Endothelial cell of umbilical vein (primary cell): Measurements from ENCODE around the gene SLC12A8. TPM values are rescaled to one million over a fixed set of nuclear protein-coding genes. Genes with fewer than 3 reads are reported as not detected.

Experiments used
- BruUV-seq: library from RNA; stranded (reverse); fragments of 400-500 nt; replicated peaks from 2 replicates; lab custom pipeline; 2021; lab: Mats Ljungman, UMichigan
- CTCF ChIA-PET: fragments of 300-600, 350-600 bp; sonication (Branson Sonifier 250); formaldehyde crosslinking; loops from one replicate; lab custom pipeline; 2021; ENCODE audit warnings: antibody characterized with exemption, inconsistent platforms; lab: Charles Lee
- POLR2A ChIA-PET: fragments of 300-600, 350-600 bp; sonication (Branson Sonifier 250); formaldehyde crosslinking; loops from one replicate; lab custom pipeline; 2021; ENCODE audit warnings: antibody characterized with exemption, inconsistent platforms; lab: Charles Lee
- DNase-seq: peaks from one replicate; pipeline ENCODE4 v3.0.0-alpha.2; 2011; ENCODE audit warnings: low read depth, low spot score
- FAIRE-seq: peaks from 2 replicates; lab custom pipeline; 2011; peaks lifted over from hg19 to GRCh38; lab: Jason Lieb, UNC
- H2AFZ ChIP-seq: 2 replicates; pipeline ENCODE4 v1.6.0; 2012; ENCODE audit warnings: low read depth, low read length, control low read depth, inconsistent platforms
- H3K27ac ChIP-seq: 2 replicates; pipeline ENCODE4 v1.5.1; 2011; ENCODE audit warnings: low read depth, mild to moderate bottlenecking, control low read depth, low read length, moderate library complexity; ENCODE audit not compliant: insufficient read depth
- H3K27me3 ChIP-seq, 2 experiments: 2 replicates each; pipeline versions ENCODE4 v1.6.0 to v1.6.1; 2011; ENCODE audit warnings: low read length in 2 of 2, mixed read lengths in 1 of 2; ENCODE audit not compliant: control insufficient read depth in 2 of 2, insufficient read depth in 2 of 2
- H3K36me3 ChIP-seq, 2 experiments: 2 replicates in 1 of 2; 3 replicates in 1 of 2; pipeline ENCODE4 v1.5.1; 2011; ENCODE audit warnings: low read length in 2 of 2, mild to moderate bottlenecking in 1 of 2, moderate library complexity in 1 of 2; ENCODE audit not compliant: control insufficient read depth in 2 of 2, insufficient read depth in 2 of 2; ENCODE audit errors: extremely low read depth in 1 of 2
- H3K4me1 ChIP-seq: 3 replicates; pipeline ENCODE4 v1.5.1; 2011; ENCODE audit warnings: mild to moderate bottlenecking, low read length; ENCODE audit not compliant: control insufficient read depth, insufficient read depth; ENCODE audit errors: extremely low read depth
- H3K4me2 ChIP-seq: 2 replicates; pipeline ENCODE4 v1.6.1; 2011; ENCODE audit warnings: low read length, control low read depth, mixed read lengths; ENCODE audit not compliant: insufficient read depth
- H3K4me3 ChIP-seq, 3 experiments: fragments of 200-600 bp in 1 of 3; sonication (generic), shearing (Covaris generic) in 1 of 3; replicated peaks in 1 of 3; 2 replicates each; pipeline ENCODE4 v1.5.1; 2011 to 2016; ENCODE audit warnings: control low read depth in 3 of 3, low read length in 3 of 3, mild to moderate bottlenecking in 2 of 3, inconsistent platforms in 1 of 3, low read depth in 1 of 3, moderate library complexity in 1 of 3; ENCODE audit not compliant: insufficient read depth in 1 of 3
- H3K79me2 ChIP-seq: 2 replicates; pipeline ENCODE4 v1.6.0; 2012; ENCODE audit warnings: low read length, inconsistent platforms; ENCODE audit not compliant: control insufficient read depth, insufficient read depth
- H3K9ac ChIP-seq: replicated peaks from 2 replicates; pipeline ENCODE3; 2011; ENCODE audit warnings: low read length, control low read depth; ENCODE audit not compliant: insufficient read depth; ENCODE audit errors: extremely low read depth
- H3K9me1 ChIP-seq: replicated peaks from 3 replicates; pipeline ENCODE4 v1.6.0; 2011; ENCODE audit warnings: mild to moderate bottlenecking, low read length; ENCODE audit not compliant: control insufficient read depth, insufficient read depth; ENCODE audit errors: extremely low read depth
- H3K9me3 ChIP-seq: replicated peaks from 2 replicates; pipeline ENCODE4 v1.5.1; 2012; ENCODE audit warnings: low read length, inconsistent platforms; ENCODE audit not compliant: control insufficient read depth, insufficient read depth
- H4K20me1 ChIP-seq: replicated peaks from 2 replicates; pipeline ENCODE3; 2011; ENCODE audit warnings: mild to moderate bottlenecking, low read length; ENCODE audit not compliant: control insufficient read depth, insufficient read depth; ENCODE audit errors: extremely low read depth
- CTCF ChIP-seq, 2 donors: IDR thresholded peaks; 1 replicate in 1 of 2; 2 replicates in 1 of 2; pipeline ENCODE4 v1.5.1; 2011; ENCODE audit warnings: low read length in 2 of 2, mild to moderate bottlenecking in 2 of 2, moderate library complexity in 2 of 2, control low read depth in 1 of 2, inconsistent platforms in 1 of 2, low read depth in 1 of 2; ENCODE audit not compliant: insufficient read depth in 1 of 2; ENCODE audit errors: extremely low read depth in 1 of 2
- EZH2 ChIP-seq: IDR thresholded peaks from 2 replicates; pipeline ENCODE4 v1.6.1; 2012; ENCODE audit warnings: borderline replicate concordance, low read depth, mild to moderate bottlenecking, moderate library complexity, low read length, inconsistent platforms; ENCODE audit not compliant: severe bottlenecking
- FOS ChIP-seq: IDR thresholded peaks from 2 replicates; pipeline ENCODE4 v1.6.1; 2011; ENCODE audit warnings: mild to moderate bottlenecking, low read length, moderate library complexity, borderline replicate concordance; ENCODE audit not compliant: insufficient read depth
- GATA2 ChIP-seq: IDR thresholded peaks from 2 replicates; pipeline ENCODE4 v1.7.0; 2011; ENCODE audit warnings: low read depth, mild to moderate bottlenecking, moderate library complexity, mixed read lengths, low read length; ENCODE audit not compliant: insufficient read length, insufficient read depth
- JUN ChIP-seq: IDR thresholded peaks from 2 replicates; pipeline ENCODE4 v1.6.1; 2011; ENCODE audit warnings: borderline replicate concordance, low read depth; ENCODE audit not compliant: insufficient read length, insufficient read depth
- MAX ChIP-seq: IDR thresholded peaks from 2 replicates; pipeline ENCODE4 v1.6.1; 2011; ENCODE audit not compliant: insufficient read depth, insufficient read length
- MYC ChIP-seq: IDR thresholded peaks from one replicate; pipeline ENCODE4 v1.6.1; 2011; ENCODE audit warnings: mild to moderate bottlenecking, low read depth, low read length
- POLR2A ChIP-seq: IDR thresholded peaks from 2 replicates; pipeline ENCODE4 v1.6.1; 2012; ENCODE audit warnings: low read depth, mild to moderate bottlenecking, control low read depth, low read length
- POLR2AphosphoS5 ChIP-seq: IDR thresholded peaks from 2 replicates; pipeline ENCODE4 v1.6.1; 2012; ENCODE audit warnings: low read depth, mild to moderate bottlenecking, control low read depth, low read length, moderate library complexity; ENCODE audit not compliant: insufficient read depth
- dilution Hi-C: fragments of 300-500 bp; cut with MboI; formaldehyde crosslinking; loops from one replicate; pipeline ENCODE4 v1.15.0; 2019; ENCODE audit warnings: low sequenced_read_pairs; ENCODE audit not compliant: extremely low pct_ligation_motif_present
- intact Hi-C: fragments of 100-400 bp; cut with micrococcal nuclease; formaldehyde crosslinking; loops from one replicate; pipeline ENCODE4 v1.10.0; 2022
- polyA plus RNA-seq, 4 experiments: library from polyadenylated mRNA; depleted of rRNA in 3 of 4; stranded (reverse) in 3 of 4; unstranded in 1 of 4; fragments of >200 nt; gene quantifications; 2 replicates each; pipeline versions ENCODE4 v1.2.1 to v1.2.3, GENCODE V29; 2011 to 2012; ENCODE audit warnings: missing spikeins in 1 of 4
- total RNA-seq: library from RNA; stranded (reverse); gene quantifications from 2 replicates; pipeline ENCODE4 v1.2.3, GENCODE V29; 2021

The SLC12A8 gene
- total and polyA plus RNA-seq, 2 donors (not counting 3 experiments of a cell fraction or from before 2014, with no cell fraction given) = 0.86 to 0.90 TPM

- ChIA-PET POLR2A (no interaction called here), CTCF (no interaction called here)
- no peak for FAIRE-seq
- Histone ChIP-seq H3K27me3 (no peaks in the 10 kb centered on the region), H4K20me1 (no peaks in the 10 kb centered on the region), H3K9me1 (no peaks in the 10 kb centered on the region), H3K36me3 (no peaks in the 10 kb centered on the region), H3K4me1 (peaks cover 3% of the 10 kb centered on the region), H3K4me2 (no peak overlapping the region), H3K9me3 (no peaks in the 10 kb centered on the region), H2AFZ (no peak overlapping the region), H3K4me3 (no peak overlapping the region), H3K27ac (no peak overlapping the region), H3K79me2 (no peaks in the 10 kb centered on the region), H3K9ac (no peak overlapping the region)
- intact Hi-C loops (no loop called here), dilution Hi-C loops (no loop called here)
- BruUV-seq = no TSS peak
- no peak for DNase-seq
- TF ChIP-seq MAX (no peak), POLR2AphosphoS5 (no peak), JUN (no peak), MYC (no peak), FOS (no peak), POLR2A (no peak), EZH2 (no peak), CTCF (IDR thresholded peaks at IDR 0.05; ENCODE audit: extremely low read depth in 1 of 2, insufficient read depth in 1 of 2, low read depth in 1 of 2, low read length in 2 of 2) (no peak), GATA2 (no peak)
These were observed 79.7 kb downstream of the SLC12A8 start for GRCh38 chr3:125132815-125133214.
